Suprapubic skin (tissue), 4 donors: ENCODE measurements around the gene TBC1D4. TPM values are rescaled to one million over a fixed set of nuclear protein-coding genes. Genes with fewer than 3 reads are reported as not detected.

ENCODE experiments used
- DNase-seq, 2 donors: peaks; one replicate each; pipeline ENCODE4 v3.0.0-alpha.2; 2019; ENCODE audit warnings: low spot score in 2 of 2
- H3K27ac ChIP-seq: fragments of 200-600 bp; sonication (generic); one replicate; pipeline ENCODE4 v1.5.1; 2019
- H3K27me3 ChIP-seq: fragments of 200-600 bp; sonication (generic); one replicate; pipeline ENCODE4 v1.5.1; 2019
- H3K36me3 ChIP-seq: fragments of 200-600 bp; sonication (generic); one replicate; pipeline ENCODE4 v1.5.1; 2019
- H3K4me1 ChIP-seq: fragments of 200-600 bp; sonication (generic); one replicate; pipeline ENCODE4 v1.5.1; 2019
- H3K4me3 ChIP-seq: fragments of 200-600 bp; sonication (generic); one replicate; pipeline ENCODE4 v1.5.1; 2019; ENCODE audit warnings: mild to moderate bottlenecking
- H3K9me3 ChIP-seq: fragments of 200-600 bp; sonication (generic); one replicate; pipeline ENCODE4 v1.5.1; 2019
- CTCF ChIP-seq, 2 donors: fragments of 200-600 bp in 1 of 2; fragments of 450-650 bp in 1 of 2; sonication (generic) in 1 of 2; IDR thresholded peaks; one replicate each; pipeline ENCODE4 v1.5.1; 2016 to 2019; ENCODE audit warnings: antibody characterized with exemption in 2 of 2, mild to moderate bottlenecking in 1 of 2, moderate library complexity in 1 of 2
- EP300 ChIP-seq: sonication (generic); formaldehyde crosslinking; IDR thresholded peaks from one replicate; pipeline ENCODE4 v1.6.1; 2017; ENCODE audit warnings: antibody characterized with exemption
- POLR2A ChIP-seq, 2 donors: fragments of 450-650 bp; IDR thresholded peaks; one replicate each; pipeline ENCODE4 v1.6.1; 2017; ENCODE audit warnings: antibody characterized with exemption in 2 of 2, mild to moderate bottlenecking in 2 of 2, moderate library complexity in 2 of 2
- POLR2AphosphoS5 ChIP-seq, 3 donors: sonication (generic); formaldehyde crosslinking; IDR thresholded peaks; one replicate each; pipeline ENCODE4 v1.6.1; 2017; ENCODE audit warnings: antibody characterized with exemption in 3 of 3
- WGBS: methylation state at CpG from one replicate; pipeline ENCODE4 v1.1.5; 2018; 5-methylcytosine and 5-hydroxymethylcytosine counted together
- total RNA-seq, 4 donors: library from RNA; depleted of rRNA; stranded (reverse); fragments of >200 nt; gene quantifications; one replicate each; pipeline ENCODE4 v1.1.0, GENCODE V29; 2016

TBC1D4 gene
- total RNA-seq, 4 donors from 2014 or later = 54.3 to 110 (median 72.7) TPM

- peaks cover 35% of the 10 kb centered on the region for H3K4me1 ChIP-seq
- TF ChIP-seq POLR2AphosphoS5 (IDR thresholded peaks at IDR 0.05) (no peak), CTCF (IDR thresholded peaks at IDR 0.05) (no peak), POLR2A (IDR thresholded peaks at IDR 0.05) (no peak), EP300 (no peak)
- H3K27ac ChIP-seq = no peak overlapping the region
- H3K27me3 ChIP-seq = no peaks in the 10 kb centered on the region
- no peak for DNase-seq
- no peaks in the 10 kb centered on the region for H3K9me3 ChIP-seq
- no peak overlapping the region for H3K4me3 ChIP-seq
- H3K36me3 ChIP-seq = no peaks in the 10 kb centered on the region
Observed at GRCh38 chr13:75461314-75461713, 20.7 kb downstream of the TBC1D4 start.

GRCh38 chr13:75460644-75461043, 21.3 kb downstream of the TBC1D4 start:
- Histone ChIP-seq H3K9me3 (no peaks in the 10 kb centered on the region), H3K27ac (no peak overlapping the region), H3K36me3 (no peaks in the 10 kb centered on the region), H3K4me1 (peaks cover 42% of the 10 kb centered on the region), H3K27me3 (no peaks in the 10 kb centered on the region), H3K4me3 (no peak overlapping the region)
- no peak for DNase-seq
- 75% methylated on average over 5 of the region's 5 CpGs for WGBS
- TF ChIP-seq POLR2A (IDR thresholded peaks at IDR 0.05) = no peak
- TF ChIP-seq EP300 = no peak
- TF ChIP-seq CTCF (IDR thresholded peaks at IDR 0.05) = no peak
- no peak for TF ChIP-seq POLR2AphosphoS5 (IDR thresholded peaks at IDR 0.05)

- WGBS = 51% methylated on average over 6 of the region's 6 CpGs
- H3K4me1 ChIP-seq = peaks cover 46% of the 10 kb centered on the region
- TF ChIP-seq EP300 = no peak
- peak in 1 of 3 donors; percentile 42 for TF ChIP-seq POLR2AphosphoS5 (IDR thresholded peaks at IDR 0.05)
Observed at GRCh38 chr13:75458696-75459422, 23.1 kb downstream of the TBC1D4 start.

GRCh38 chr13:75455962-75456361, 26.0 kb downstream of the TBC1D4 start:
- DNase-seq = no peak
- Histone ChIP-seq H3K9me3 (no peaks in the 10 kb centered on the region), H3K4me1 (peaks cover 56% of the 10 kb centered on the region), H3K4me3 (no peak overlapping the region), H3K27me3 (no peaks in the 10 kb centered on the region), H3K36me3 (no peaks in the 10 kb centered on the region), H3K27ac (no peak overlapping the region)
- TF ChIP-seq CTCF (IDR thresholded peaks at IDR 0.05) (no peak), EP300 (no peak), POLR2A (IDR thresholded peaks at IDR 0.05) (no peak), POLR2AphosphoS5 (IDR thresholded peaks at IDR 0.05) (no peak)

More at GRCh38 chr13:75458696-75459422, 23.1 kb downstream of the TBC1D4 start:
- DNase-seq = no peak
- no peaks in the 10 kb centered on the region for H3K36me3 ChIP-seq
- no peak overlapping the region for H3K4me3 ChIP-seq
- H3K27me3 ChIP-seq = no peaks in the 10 kb centered on the region
- H3K9me3 ChIP-seq = no peaks in the 10 kb centered on the region
- peak overlapping the region; percentile 61 for H3K27ac ChIP-seq

- 48% methylated on average over 1 of the region's 1 CpG for WGBS
- no peaks in the 10 kb centered on the region for H3K27me3 ChIP-seq
- H3K4me1 ChIP-seq = peaks cover 54% of the 10 kb centered on the region
- H3K4me3 ChIP-seq = no peak overlapping the region
- no peaks in the 10 kb centered on the region for H3K36me3 ChIP-seq
- H3K9me3 ChIP-seq = no peaks in the 10 kb centered on the region
- DNase-seq = no peak
- H3K27ac ChIP-seq = peak overlapping the region; percentile 42
- TF ChIP-seq POLR2A (IDR thresholded peaks at IDR 0.05) = no peak
- TF ChIP-seq EP300 = no peak
- no peak for TF ChIP-seq CTCF (IDR thresholded peaks at IDR 0.05)
- TF ChIP-seq POLR2AphosphoS5 (IDR thresholded peaks at IDR 0.05) = no peak
Observed at GRCh38 chr13:75454497-75454896, 27.5 kb downstream of the TBC1D4 start.
